ENCODE measurements around the gene DUSP15.
A peak's percentile ranks its signal among the peaks of the same experiment; 100 is the strongest.

DUSP15 gene

GRCh38 chr20:31824125-31824485 is 46.2 kb downstream of the DUSP15 start:
- Histone ChIP-seq H3K27ac (ENCODE audit: low read depth, low read length) (no peak overlapping the region), H3K36me3 (ENCODE audit: low read length) (no peaks in the 10 kb centered on the region), H3K27me3 (ENCODE audit: low read length) (no peaks in the 10 kb centered on the region), H3F3A (ENCODE audit: insufficient read depth) (no peaks in the 10 kb centered on the region), H3K9me3 (ENCODE audit: insufficient read depth, low read length) (no peaks in the 10 kb centered on the region), H3K4me2 (ENCODE audit: low read depth, low read length, poor library complexity, severe bottlenecking) (no peak overlapping the region), H3K9ac (ENCODE audit: low read length) (no peak overlapping the region), H4K20me1 (ENCODE audit: low read depth, low read length) (no peaks in the 10 kb centered on the region), H3K4me3 (ENCODE audit: insufficient read depth, low read length, poor library complexity, severe bottlenecking) (no peak overlapping the region), H3K79me2 (ENCODE audit: insufficient read depth, low read length) (no peaks in the 10 kb centered on the region), H3K9me2 (replicated peaks; ENCODE audit: insufficient read depth, low read length) (no peaks in the 10 kb centered on the region), H2AFZ (ENCODE audit: low read depth, low read length, severe bottlenecking) (no peak overlapping the region)
- TF ChIP-seq CTCF (IDR thresholded peaks at IDR 0.05; ENCODE audit: insufficient read depth, low read length, poor library complexity, severe bottlenecking), result no peak
- no peak for TF ChIP-seq EZH2phosphoT487 (conservative IDR thresholded peaks at IDR 0.05; ENCODE audit: low read length)

DNA sequence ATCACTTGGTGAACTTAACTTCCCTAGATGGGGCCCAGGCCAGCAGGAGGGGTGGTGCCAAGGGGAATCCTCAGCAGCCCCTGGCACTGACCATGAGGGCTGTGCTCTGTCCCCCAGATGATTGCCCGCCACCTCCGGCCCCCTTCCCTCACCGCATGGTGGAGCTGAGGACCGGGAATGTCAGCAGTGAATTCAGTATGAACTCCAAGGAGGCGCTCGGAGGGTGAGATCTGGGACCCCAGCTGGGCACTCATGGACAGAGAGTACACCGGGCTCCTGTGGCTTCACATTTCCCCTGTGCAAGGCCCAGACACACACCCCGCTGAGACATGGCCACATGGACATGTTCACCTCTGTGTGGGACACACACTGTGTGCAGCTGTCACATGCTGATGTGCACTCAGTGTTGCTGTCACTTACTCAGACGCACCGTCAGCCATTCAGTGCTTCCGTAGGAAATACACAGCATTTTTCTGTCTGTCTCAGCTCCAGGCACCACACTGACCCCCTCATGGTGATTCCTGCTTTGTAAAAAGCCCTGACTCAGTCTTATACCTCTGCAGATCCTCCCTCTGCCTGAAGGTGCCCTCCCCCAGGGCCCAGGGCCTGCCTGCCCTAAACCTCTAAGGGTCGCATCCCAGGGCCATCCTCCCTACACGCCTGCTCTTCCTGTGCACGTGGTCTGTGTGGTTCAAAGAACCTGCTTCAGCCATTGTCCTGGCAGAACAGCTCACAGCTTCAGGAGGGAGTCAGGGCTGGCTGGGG is 46.8 kb downstream of the DUSP15 start:
- Histone ChIP-seq H3K4me2 (ENCODE audit: low read depth, low read length, poor library complexity, severe bottlenecking) (no peak overlapping the region), H3K9me2 (replicated peaks; ENCODE audit: insufficient read depth, low read length) (no peaks in the 10 kb centered on the region), H3K4me3 (ENCODE audit: insufficient read depth, low read length, poor library complexity, severe bottlenecking) (no peak overlapping the region), H3K79me2 (ENCODE audit: insufficient read depth, low read length) (no peaks in the 10 kb centered on the region), H2AFZ (ENCODE audit: low read depth, low read length, severe bottlenecking) (no peak overlapping the region), H3K9me3 (ENCODE audit: insufficient read depth, low read length) (no peaks in the 10 kb centered on the region), H3K27me3 (ENCODE audit: low read length) (no peaks in the 10 kb centered on the region), H3F3A (ENCODE audit: insufficient read depth) (no peaks in the 10 kb centered on the region), H3K9ac (ENCODE audit: low read length) (no peak overlapping the region), H3K27ac (ENCODE audit: low read depth, low read length) (no peak overlapping the region), H4K20me1 (ENCODE audit: low read depth, low read length) (no peaks in the 10 kb centered on the region), H3K36me3 (ENCODE audit: low read length) (no peaks in the 10 kb centered on the region)
- no peak for TF ChIP-seq CTCF (IDR thresholded peaks at IDR 0.05; ENCODE audit: insufficient read depth, low read length, poor library complexity, severe bottlenecking)
- no peak for TF ChIP-seq EZH2phosphoT487 (conservative IDR thresholded peaks at IDR 0.05; ENCODE audit: low read length)

- TF ChIP-seq EZH2phosphoT487 (conservative IDR thresholded peaks at IDR 0.05; ENCODE audit: low read length) (no peak), CTCF (IDR thresholded peaks at IDR 0.05; ENCODE audit: insufficient read depth, low read length, poor library complexity, severe bottlenecking) (peak; percentile 97)
- no peak overlapping the region for H3K27ac ChIP-seq (ENCODE audit: low read depth, low read length)
- H3K36me3 ChIP-seq (ENCODE audit: low read length), result no peaks in the 10 kb centered on the region
- H3K79me2 ChIP-seq (ENCODE audit: insufficient read depth, low read length), result no peaks in the 10 kb centered on the region
- H3F3A ChIP-seq (ENCODE audit: insufficient read depth), result no peaks in the 10 kb centered on the region
- no peaks in the 10 kb centered on the region for H3K9me3 ChIP-seq (ENCODE audit: insufficient read depth, low read length)
- no peaks in the 10 kb centered on the region for H3K27me3 ChIP-seq (ENCODE audit: low read length)
- no peaks in the 10 kb centered on the region for H3K9me2 ChIP-seq (replicated peaks; ENCODE audit: insufficient read depth, low read length)
- H2AFZ ChIP-seq (ENCODE audit: low read depth, low read length, severe bottlenecking), result no peak overlapping the region
- H3K9ac ChIP-seq (ENCODE audit: low read length), result no peak overlapping the region
- H4K20me1 ChIP-seq (ENCODE audit: low read depth, low read length), result no peaks in the 10 kb centered on the region
- H3K4me3 ChIP-seq (ENCODE audit: insufficient read depth, low read length, poor library complexity, severe bottlenecking), result no peak overlapping the region
- H3K4me2 ChIP-seq (ENCODE audit: low read depth, low read length, poor library complexity, severe bottlenecking), result no peak overlapping the region
These were observed 47.7 kb downstream of the DUSP15 start for GRCh38 chr20:31822421-31823330.

Measured in SU-DHL-6 (cell line).